NT2/D1 (cell line): ENCODE measurements around the gene SMCO3.

Experiments
- SUZ12 ChIP-seq: IDR thresholded peaks from 2 replicates; pipeline ENCODE4 v1.6.1; 2011; ENCODE audit not compliant: insufficient read length, insufficient read depth; ENCODE audit errors: extremely low read depth
- YY1 ChIP-seq: IDR thresholded peaks from 2 replicates; pipeline ENCODE4 v1.6.1; 2011; ENCODE audit not compliant: insufficient read length, insufficient read depth
- ZNF274 ChIP-seq: IDR thresholded peaks from 2 replicates; pipeline ENCODE4 v1.6.1; 2011; ENCODE audit warnings: mild to moderate bottlenecking, low read depth, low read length

DNA sequence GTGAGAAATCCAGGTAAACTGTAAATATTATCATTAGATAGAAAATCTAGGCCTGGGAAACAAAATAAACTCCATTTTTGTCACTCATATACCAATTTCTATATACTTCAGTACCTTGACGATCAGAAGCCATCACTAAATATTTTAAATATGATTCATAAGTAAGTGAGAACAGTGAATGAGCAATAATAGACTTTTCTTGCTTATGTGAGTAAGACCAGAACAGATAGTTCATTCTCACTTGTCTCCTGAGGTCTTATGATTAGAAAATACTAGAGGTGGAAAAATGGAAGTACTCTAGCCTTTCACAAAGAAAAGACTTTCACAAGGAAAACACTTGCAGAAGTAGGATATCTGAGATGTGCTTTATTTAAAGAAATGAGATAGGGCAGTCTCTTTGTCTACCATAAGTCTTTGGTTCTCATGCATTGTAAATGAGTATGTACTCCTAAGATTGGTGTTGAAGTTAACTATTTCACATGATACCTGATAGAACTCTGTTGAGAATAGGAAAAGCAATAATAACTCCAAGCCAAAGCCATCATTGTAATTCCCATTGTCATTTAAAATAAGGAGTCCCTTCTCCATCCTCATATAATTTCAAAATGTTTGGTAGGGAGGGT, 10.1 kb upstream of the SMCO3 start:
- TF ChIP-seq ZNF274 (no peak), YY1 (no peak), SUZ12 (no peak)
